Neural cell (in vitro differentiated cells): ENCODE data around the gene ZNHIT1. TPM values are rescaled to one million over a fixed set of nuclear protein-coding genes. Genes with fewer than 3 reads are reported as not detected.
"Not testable (repeated sequence)": the region's sequence is repeated elsewhere in the genome, so short reads cannot be mapped to it uniquely, and the experiment has no call there.

ENCODE experiments used
- H2AFZ ChIP-seq: fragments of 200-600, 300-800 bp; sonication (generic), shearing (Covaris generic); 2 replicates; pipeline ENCODE4 v1.6.0; 2014; ENCODE audit warnings: low read depth, mild to moderate bottlenecking, antibody characterized with exemption, low read length, moderate library complexity
- H3F3A ChIP-seq: fragments of 200-600 bp; shearing (Covaris generic); 2 replicates; pipeline ENCODE4 v1.6.1; 2016; ENCODE audit warnings: mild to moderate bottlenecking, moderate library complexity, mixed read lengths, antibody characterized with exemption, low read length; ENCODE audit not compliant: insufficient read depth, poor library complexity, severe bottlenecking
- H3K27ac ChIP-seq: fragments of 200-600, 300-800 bp; sonication (generic), shearing (Covaris generic); 2 replicates; pipeline ENCODE4 v1.5.1; 2014; ENCODE audit warnings: mild to moderate bottlenecking, low read length, moderate library complexity
- H3K27me3 ChIP-seq: fragments of 300-800, 200-600 bp; sonication (generic), shearing (Covaris generic); 2 replicates; pipeline ENCODE4 v1.6.0; 2014; ENCODE audit warnings: mild to moderate bottlenecking, low read depth, low read length, moderate library complexity; ENCODE audit not compliant: insufficient read depth
- H3K36me3 ChIP-seq: fragments of 300-800, 200-600 bp; sonication (generic), shearing (Covaris generic); 2 replicates; pipeline ENCODE4 v1.5.1; 2014; ENCODE audit warnings: mild to moderate bottlenecking, antibody characterized with exemption, low read length, moderate library complexity; ENCODE audit not compliant: insufficient read depth
- H3K4me2 ChIP-seq: fragments of 300-800, 200-600 bp; sonication (generic), shearing (Covaris generic); 2 replicates; pipeline ENCODE4 v1.6.0; 2014; ENCODE audit warnings: mild to moderate bottlenecking, low read length
- H3K4me3 ChIP-seq: fragments of 300-800, 200-600 bp; sonication (generic), shearing (Covaris generic); 2 replicates; pipeline ENCODE4 v1.5.1; 2014; ENCODE audit warnings: mild to moderate bottlenecking, low read length, moderate library complexity
- H3K79me2 ChIP-seq: fragments of 200-600 bp; shearing (Covaris generic); replicated peaks from 2 replicates; pipeline ENCODE4 v1.6.0; 2014; ENCODE audit warnings: mild to moderate bottlenecking, low read length, moderate library complexity; ENCODE audit not compliant: insufficient read depth
- H3K9ac ChIP-seq: fragments of 300-800, 200-600 bp; sonication (generic), shearing (Covaris generic); 2 replicates; pipeline ENCODE4 v1.6.1; 2016; ENCODE audit warnings: mild to moderate bottlenecking, low read length, mixed read lengths
- H3K9me2 ChIP-seq: fragments of 200-600 bp; shearing (Covaris generic); 2 replicates; pipeline ENCODE4 v1.6.1; 2016; ENCODE audit warnings: mild to moderate bottlenecking, low read length, mixed read lengths; ENCODE audit not compliant: insufficient read depth
- H3K9me3 ChIP-seq: fragments of 200-600, 300-800 bp; sonication (generic), shearing (Covaris generic); 2 replicates; pipeline ENCODE4 v1.6.1; 2016; ENCODE audit warnings: mild to moderate bottlenecking, mixed run types, low read length, moderate library complexity, mixed read lengths
- H4K20me1 ChIP-seq: fragments of 200-600 bp; shearing (Covaris generic); 2 replicates; pipeline ENCODE4 v1.6.1; 2016; ENCODE audit warnings: mild to moderate bottlenecking, mixed run types; ENCODE audit not compliant: insufficient read depth
- CTCF ChIP-seq: fragments of 450-650 bp; IDR thresholded peaks from 2 replicates; pipeline ENCODE4 v1.5.1; 2014; ENCODE audit warnings: antibody characterized with exemption, mild to moderate bottlenecking, moderate library complexity; ENCODE audit not compliant: poor library complexity, severe bottlenecking
- EP300 ChIP-seq: fragments of 450-650 bp; conservative IDR thresholded peaks from 2 replicates; pipeline ENCODE4 v1.6.1; 2014; ENCODE audit warnings: antibody characterized with exemption, mild to moderate bottlenecking, moderate library complexity; ENCODE audit not compliant: poor library complexity, severe bottlenecking
- EZH2 ChIP-seq: fragments of 200-600, 300-800 bp; shearing (Covaris generic), sonication (generic); IDR thresholded peaks from 2 replicates; pipeline ENCODE4 v1.6.1; 2014; ENCODE audit warnings: antibody characterized with exemption, low read length, borderline replicate concordance, mild to moderate bottlenecking; ENCODE audit not compliant: insufficient read depth, poor library complexity, severe bottlenecking
- MXI1 ChIP-seq: fragments of 450-650 bp; conservative IDR thresholded peaks from 2 replicates; pipeline ENCODE4 v1.6.1; 2014; ENCODE audit warnings: antibody characterized with exemption, mild to moderate bottlenecking; ENCODE audit not compliant: poor library complexity, severe bottlenecking
- POLR2AphosphoS5 ChIP-seq: IDR thresholded peaks from 2 replicates; pipeline ENCODE4 v1.6.1; 2012
- RAD21 ChIP-seq: fragments of 450-650 bp; conservative IDR thresholded peaks from 2 replicates; pipeline ENCODE4 v1.6.1; 2014; ENCODE audit warnings: antibody characterized with exemption, mild to moderate bottlenecking, moderate library complexity
- SMC3 ChIP-seq: fragments of 450-650 bp; conservative IDR thresholded peaks from 2 replicates; pipeline ENCODE4 v1.6.1; 2014; ENCODE audit warnings: antibody characterized with exemption, mild to moderate bottlenecking, moderate library complexity; ENCODE audit not compliant: poor library complexity
- TAF1 ChIP-seq: IDR thresholded peaks from 2 replicates; pipeline ENCODE4 v1.6.1; 2012; ENCODE audit warnings: low read depth
- polyA plus RNA-seq: library from polyadenylated mRNA; depleted of rRNA; stranded (reverse); fragments of >200 nt; gene quantifications from 2 replicates; pipeline ENCODE4 v1.2.3, GENCODE V29; 2014
- TF ChIP-seq, protein P1 (sequence below): IDR thresholded peaks from 2 replicates; pipeline ENCODE4 v1.6.1; 2012; ENCODE audit warnings: borderline replicate concordance

ZNHIT1 gene
- polyA plus RNA-seq, 1 donor from 2014 or later, result 176 TPM

DNA sequence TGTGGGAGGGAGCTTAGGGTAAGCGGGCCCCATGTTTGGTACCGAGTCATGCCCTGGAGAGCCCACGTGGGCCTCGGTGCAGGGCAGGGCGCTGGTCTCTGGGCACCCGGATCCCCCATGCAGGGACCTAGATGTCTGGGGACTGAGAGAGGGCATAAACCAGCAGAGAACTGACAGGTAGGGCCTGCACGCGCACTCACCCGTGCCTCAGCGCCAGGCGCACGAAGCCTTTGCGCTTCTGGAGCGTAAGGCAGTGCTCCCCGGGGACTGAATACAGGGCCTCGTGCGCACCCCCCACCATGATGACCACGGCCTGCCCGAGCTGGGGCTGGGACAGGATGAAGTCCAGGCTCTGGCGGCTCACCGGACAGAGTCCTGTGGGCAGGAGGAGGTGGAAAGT lies 20.0 kb upstream of the ZNHIT1 start:
- no peak overlapping the region for H3K4me3 ChIP-seq
- TF ChIP-seq, protein P1, sequence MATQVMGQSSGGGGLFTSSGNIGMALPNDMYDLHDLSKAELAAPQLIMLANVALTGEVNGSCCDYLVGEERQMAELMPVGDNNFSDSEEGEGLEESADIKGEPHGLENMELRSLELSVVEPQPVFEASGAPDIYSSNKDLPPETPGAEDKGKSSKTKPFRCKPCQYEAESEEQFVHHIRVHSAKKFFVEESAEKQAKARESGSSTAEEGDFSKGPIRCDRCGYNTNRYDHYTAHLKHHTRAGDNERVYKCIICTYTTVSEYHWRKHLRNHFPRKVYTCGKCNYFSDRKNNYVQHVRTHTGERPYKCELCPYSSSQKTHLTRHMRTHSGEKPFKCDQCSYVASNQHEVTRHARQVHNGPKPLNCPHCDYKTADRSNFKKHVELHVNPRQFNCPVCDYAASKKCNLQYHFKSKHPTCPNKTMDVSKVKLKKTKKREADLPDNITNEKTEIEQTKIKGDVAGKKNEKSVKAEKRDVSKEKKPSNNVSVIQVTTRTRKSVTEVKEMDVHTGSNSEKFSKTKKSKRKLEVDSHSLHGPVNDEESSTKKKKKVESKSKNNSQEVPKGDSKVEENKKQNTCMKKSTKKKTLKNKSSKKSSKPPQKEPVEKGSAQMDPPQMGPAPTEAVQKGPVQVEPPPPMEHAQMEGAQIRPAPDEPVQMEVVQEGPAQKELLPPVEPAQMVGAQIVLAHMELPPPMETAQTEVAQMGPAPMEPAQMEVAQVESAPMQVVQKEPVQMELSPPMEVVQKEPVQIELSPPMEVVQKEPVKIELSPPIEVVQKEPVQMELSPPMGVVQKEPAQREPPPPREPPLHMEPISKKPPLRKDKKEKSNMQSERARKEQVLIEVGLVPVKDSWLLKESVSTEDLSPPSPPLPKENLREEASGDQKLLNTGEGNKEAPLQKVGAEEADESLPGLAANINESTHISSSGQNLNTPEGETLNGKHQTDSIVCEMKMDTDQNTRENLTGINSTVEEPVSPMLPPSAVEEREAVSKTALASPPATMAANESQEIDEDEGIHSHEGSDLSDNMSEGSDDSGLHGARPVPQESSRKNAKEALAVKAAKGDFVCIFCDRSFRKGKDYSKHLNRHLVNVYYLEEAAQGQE, result no peak
- TF ChIP-seq TAF1, result no peak
- no peak for TF ChIP-seq EZH2
- no peak for TF ChIP-seq CTCF
- TF ChIP-seq RAD21, result no peak
- TF ChIP-seq POLR2AphosphoS5, result no peak
- no peak for TF ChIP-seq SMC3
- no peak for TF ChIP-seq MXI1
- TF ChIP-seq EP300, result no peak
- H3F3A ChIP-seq, result no peaks in the 10 kb centered on the region
- no peak overlapping the region for H3K9ac ChIP-seq
- H2AFZ ChIP-seq, result no peak overlapping the region
- no peak overlapping the region for H3K27ac ChIP-seq
- H3K27me3 ChIP-seq, result peaks cover 26% of the 10 kb centered on the region
- H3K9me2 ChIP-seq, result no peaks in the 10 kb centered on the region
- H3K4me2 ChIP-seq, result no peak overlapping the region
- no peaks in the 10 kb centered on the region for H3K9me3 ChIP-seq
- no peaks in the 10 kb centered on the region for H4K20me1 ChIP-seq
- no peaks in the 10 kb centered on the region for H3K36me3 ChIP-seq
- no peaks in the 10 kb centered on the region for H3K79me2 ChIP-seq

- Histone ChIP-seq H3K9ac (no peak overlapping the region), H3K4me2 (no peak overlapping the region), H3K79me2 (no peaks in the 10 kb centered on the region), H3K9me2 (no peaks in the 10 kb centered on the region), H3K9me3 (no peaks in the 10 kb centered on the region), H3F3A (no peaks in the 10 kb centered on the region), H3K4me3 (no peak overlapping the region), H3K27ac (no peak overlapping the region), H4K20me1 (no peaks in the 10 kb centered on the region), H3K27me3 (peaks cover 31% of the 10 kb centered on the region), H2AFZ (no peak overlapping the region), H3K36me3 (no peaks in the 10 kb centered on the region)
- no peak for TF ChIP-seq SMC3
- TF ChIP-seq, protein P1, result no peak
- no peak for TF ChIP-seq MXI1
- TF ChIP-seq CTCF, result no peak
- no peak for TF ChIP-seq EZH2
- TF ChIP-seq EP300, result no peak
- no peak for TF ChIP-seq POLR2AphosphoS5
- no peak for TF ChIP-seq TAF1
- no peak for TF ChIP-seq RAD21
Observed at GRCh38 chr7:101198476-101198875, 19.5 kb upstream of the ZNHIT1 start.

GRCh38 chr7:101199522-101199921 lies 18.4 kb upstream of the ZNHIT1 start:
- not testable (repeated sequence) for H3K27ac ChIP-seq, H3F3A ChIP-seq, H3K4me3 ChIP-seq, H3K9ac ChIP-seq, H3K9me3 ChIP-seq, H3K9me2 ChIP-seq, H3K4me2 ChIP-seq, H4K20me1 ChIP-seq, H3K79me2 ChIP-seq, H3K36me3 ChIP-seq, H2AFZ ChIP-seq
- peaks cover 31% of the 10 kb centered on the region for H3K27me3 ChIP-seq
